H9 (cell line): ENCODE measurements around the gene SLC35E4. TPM values are rescaled to one million over a fixed set of nuclear protein-coding genes. Genes with fewer than 3 reads are reported as not detected.

Source experiments
- DNase-seq: peaks from one replicate; pipeline ENCODE4 v3.0.0-alpha.2; 2017
- H2AFZ ChIP-seq: one replicate; pipeline ENCODE4 v1.6.1; 2013; ENCODE audit warnings: mild to moderate bottlenecking, low read length, control low read depth, moderate library complexity
- H2AK5ac ChIP-seq: 2 replicates; pipeline ENCODE4 v1.6.1; 2013; ENCODE audit warnings: low read length, control low read depth, mixed read lengths; ENCODE audit not compliant: insufficient read length
- H2BK120ac ChIP-seq: one replicate; pipeline ENCODE4 v1.6.1; 2013; ENCODE audit warnings: low read depth, mild to moderate bottlenecking, low read length, control low read depth, inconsistent platforms; ENCODE audit not compliant: poor library complexity, severe bottlenecking
- H2BK12ac ChIP-seq: 2 replicates; pipeline ENCODE4 v1.6.1; 2013; ENCODE audit warnings: low read length, control low read depth, mixed read lengths, low read depth; ENCODE audit not compliant: insufficient read length
- H2BK15ac ChIP-seq: 2 replicates; pipeline ENCODE4 v1.6.1; 2013; ENCODE audit warnings: low read depth, low read length, control low read depth
- H2BK20ac ChIP-seq: one replicate; pipeline ENCODE4 v1.6.1; 2013; ENCODE audit warnings: low read depth, mild to moderate bottlenecking, low read length, control low read depth, inconsistent platforms; ENCODE audit not compliant: poor library complexity, severe bottlenecking
- H2BK5ac ChIP-seq: 2 replicates; pipeline ENCODE4 v1.6.1; 2013; ENCODE audit warnings: low read length, control low read depth, mixed read lengths; ENCODE audit not compliant: insufficient read length
- H3K14ac ChIP-seq: 2 replicates; pipeline ENCODE4 v1.6.1; 2013; ENCODE audit warnings: low read length, control low read depth; ENCODE audit not compliant: insufficient read depth
- H3K18ac ChIP-seq: 2 replicates; pipeline ENCODE4 v1.6.1; 2013; ENCODE audit warnings: low read depth, mild to moderate bottlenecking, mixed read lengths, low read length, control low read depth; ENCODE audit not compliant: insufficient read length
- H3K23ac ChIP-seq: 2 replicates; pipeline ENCODE4 v1.6.1; 2013; ENCODE audit warnings: low read length, control low read depth, mixed read lengths, low read depth; ENCODE audit not compliant: insufficient read length
- H3K23me2 ChIP-seq: 2 replicates; pipeline ENCODE4 v1.6.1; 2013; ENCODE audit warnings: low read depth, mild to moderate bottlenecking, mixed read lengths, low read length, control low read depth; ENCODE audit not compliant: insufficient read length, poor library complexity, severe bottlenecking
- H3K27ac ChIP-seq: 2 replicates; pipeline ENCODE4 v1.5.1; 2013; ENCODE audit warnings: low read length, control low read depth, mixed read lengths, low read depth; ENCODE audit not compliant: insufficient read length
- H3K27me3 ChIP-seq: 2 replicates; pipeline ENCODE4 v1.6.1; 2013; ENCODE audit warnings: low read length, control low read depth, inconsistent platforms; ENCODE audit not compliant: insufficient read depth
- H3K4ac ChIP-seq: 2 replicates; pipeline ENCODE4 v1.6.1; 2013; ENCODE audit warnings: low read depth, mild to moderate bottlenecking, control low read depth, inconsistent platforms, low read length, moderate library complexity
- H3K4me1 ChIP-seq: 2 replicates; pipeline ENCODE4 v1.6.1; 2013; ENCODE audit warnings: low read length, control low read depth, inconsistent platforms; ENCODE audit not compliant: insufficient read depth
- H3K4me2 ChIP-seq: 2 replicates; pipeline ENCODE4 v1.6.1; 2013; ENCODE audit warnings: low read length, control low read depth, mixed read lengths; ENCODE audit not compliant: insufficient read length, insufficient read depth
- H3K56ac ChIP-seq: 2 replicates; pipeline ENCODE4 v1.6.1; 2013; ENCODE audit warnings: low read depth, mild to moderate bottlenecking, mixed read lengths, low read length, control low read depth; ENCODE audit not compliant: insufficient read length
- H3K79me1 ChIP-seq: 2 replicates; pipeline ENCODE4 v1.6.1; 2013; ENCODE audit warnings: low read depth, mild to moderate bottlenecking, moderate library complexity, low read length, control low read depth, inconsistent platforms; ENCODE audit not compliant: insufficient read depth, poor library complexity, severe bottlenecking
- H3K79me2 ChIP-seq: 2 replicates; pipeline ENCODE4 v1.6.1; 2013; ENCODE audit warnings: low read length, control low read depth, inconsistent platforms; ENCODE audit not compliant: insufficient read depth
- H3K9ac ChIP-seq: 2 replicates; pipeline ENCODE4 v1.6.1; 2013; ENCODE audit warnings: low read length, control low read depth, mixed read lengths; ENCODE audit not compliant: insufficient read length; ENCODE audit errors: extremely low read depth
- H3K9me3 ChIP-seq: one replicate; pipeline ENCODE4 v1.6.1; 2013; ENCODE audit warnings: low read depth, low read length, inconsistent platforms; ENCODE audit not compliant: control insufficient read depth
- H3T11ph ChIP-seq: one replicate; pipeline ENCODE4 v1.6.1; 2013; ENCODE audit warnings: mild to moderate bottlenecking, low read length, control low read depth, inconsistent platforms
- H4K20me1 ChIP-seq: one replicate; pipeline ENCODE4 v1.6.1; 2013; ENCODE audit not compliant: control insufficient read depth, insufficient read length, insufficient read depth
- H4K5ac ChIP-seq: 2 replicates; pipeline ENCODE4 v1.6.1; 2013; ENCODE audit warnings: low read depth, mild to moderate bottlenecking, mixed read lengths, low read length, control low read depth; ENCODE audit not compliant: insufficient read length
- H4K8ac ChIP-seq: replicated peaks from 2 replicates; pipeline ENCODE4 v1.6.1; 2013; ENCODE audit warnings: low read length, control low read depth, mixed read lengths, low read depth; ENCODE audit not compliant: insufficient read length
- H4K91ac ChIP-seq: 2 replicates; pipeline ENCODE4 v1.6.1; 2013; ENCODE audit warnings: low read depth, mild to moderate bottlenecking, moderate library complexity, mixed read lengths, low read length, control low read depth; ENCODE audit not compliant: insufficient read length
- H3K27ac Mint-ChIP-seq, 3 experiments: 2 replicates in 2 of 3; 3 replicates in 1 of 3; pipeline ENCODE4 v1.8.0; 2020 to 2021; ENCODE audit warnings: mixed read lengths in 3 of 3, mild to moderate bottlenecking in 1 of 3, moderate library complexity in 1 of 3
- H3K27me3 Mint-ChIP-seq: 2 replicates; pipeline ENCODE4 v1.8.0; 2021; ENCODE audit warnings: low read depth, mild to moderate bottlenecking, moderate library complexity, mixed read lengths
- H3K36me3 Mint-ChIP-seq, 3 experiments: 2 replicates in 2 of 3; 3 replicates in 1 of 3; pipeline ENCODE4 v1.8.0; 2020 to 2021; ENCODE audit warnings: low read depth in 3 of 3, mixed read lengths in 3 of 3; ENCODE audit not compliant: insufficient read depth in 1 of 3
- H3K4me1 Mint-ChIP-seq, 2 experiments: 2 replicates each; pipeline ENCODE4 v1.8.0; 2020; ENCODE audit warnings: mixed read lengths in 2 of 2
- H3K4me3 Mint-ChIP-seq, 2 experiments: 2 replicates in 1 of 2; 3 replicates in 1 of 2; pipeline ENCODE4 v1.8.0; 2020 to 2021; ENCODE audit warnings: mild to moderate bottlenecking in 2 of 2, mixed read lengths in 2 of 2, moderate library complexity in 1 of 2
- H3K9me3 Mint-ChIP-seq, 2 experiments: 2 replicates in 1 of 2; 3 replicates in 1 of 2; pipeline ENCODE4 v1.8.0; 2020; ENCODE audit warnings: mild to moderate bottlenecking in 2 of 2, mixed read lengths in 2 of 2, moderate library complexity in 1 of 2
- WGBS: extraction: QIAGEN DNeasy Blood & Tissue Kit; methylation state at CpG from one replicate; pipeline ENCODE4 v1.1.7; 2013; ENCODE audit warnings: missing lambda C conversion rate, low lambda C conversion rate, mixed read lengths; ENCODE audit not compliant: insufficient read length; ENCODE audit errors: extremely low coverage; 5-methylcytosine and 5-hydroxymethylcytosine counted together
- total RNA-seq: library from RNA; stranded (reverse); gene quantifications from 2 replicates; pipeline ENCODE4 v1.2.1, GENCODE V29; 2021
- TF ChIP-seq, protein P1 (sequence below): fragments of 200-600 bp; sonication (generic); conservative IDR thresholded peaks from 3 replicates; pipeline ENCODE4 v1.8.0; 2021; ENCODE audit warnings: antibody characterized with exemption, mild to moderate bottlenecking

Gene SLC35E4
- total RNA-seq, 1 experiment from 2014 or later = 3.7 TPM

- Mint-ChIP-seq H3K27ac (no peak overlapping the region), H3K4me1 (no peaks in the 10 kb centered on the region), H3K9me3 (no peaks in the 10 kb centered on the region), H3K4me3 (no peak overlapping the region), H3K36me3 (peaks cover 23 to 35% (median 27%) of the 10 kb centered on the region in 3 experiments; a peak in 6 of 7 replicates), H3K27me3 (peaks cover 21% of the 10 kb centered on the region)
- H3K4ac ChIP-seq = no peak overlapping the region
- TF ChIP-seq, protein P1, sequence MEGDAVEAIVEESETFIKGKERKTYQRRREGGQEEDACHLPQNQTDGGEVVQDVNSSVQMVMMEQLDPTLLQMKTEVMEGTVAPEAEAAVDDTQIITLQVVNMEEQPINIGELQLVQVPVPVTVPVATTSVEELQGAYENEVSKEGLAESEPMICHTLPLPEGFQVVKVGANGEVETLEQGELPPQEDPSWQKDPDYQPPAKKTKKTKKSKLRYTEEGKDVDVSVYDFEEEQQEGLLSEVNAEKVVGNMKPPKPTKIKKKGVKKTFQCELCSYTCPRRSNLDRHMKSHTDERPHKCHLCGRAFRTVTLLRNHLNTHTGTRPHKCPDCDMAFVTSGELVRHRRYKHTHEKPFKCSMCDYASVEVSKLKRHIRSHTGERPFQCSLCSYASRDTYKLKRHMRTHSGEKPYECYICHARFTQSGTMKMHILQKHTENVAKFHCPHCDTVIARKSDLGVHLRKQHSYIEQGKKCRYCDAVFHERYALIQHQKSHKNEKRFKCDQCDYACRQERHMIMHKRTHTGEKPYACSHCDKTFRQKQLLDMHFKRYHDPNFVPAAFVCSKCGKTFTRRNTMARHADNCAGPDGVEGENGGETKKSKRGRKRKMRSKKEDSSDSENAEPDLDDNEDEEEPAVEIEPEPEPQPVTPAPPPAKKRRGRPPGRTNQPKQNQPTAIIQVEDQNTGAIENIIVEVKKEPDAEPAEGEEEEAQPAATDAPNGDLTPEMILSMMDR = no peak
- no peaks in the 10 kb centered on the region for H4K20me1 ChIP-seq
- H2AK5ac ChIP-seq = no peak overlapping the region
- WGBS = no CpG with 5 or more reads among the region's 14 CpGs
- H3K9me3 ChIP-seq = no peaks in the 10 kb centered on the region
- no peak overlapping the region for H2BK15ac ChIP-seq
- peaks cover 3% of the 10 kb centered on the region for H3K79me1 ChIP-seq
- H2BK5ac ChIP-seq = peak overlapping the region; percentile 17
- peaks cover 5% of the 10 kb centered on the region for H3K23me2 ChIP-seq
- H3K56ac ChIP-seq = no peak overlapping the region
- no peak for DNase-seq
- peak overlapping the region; percentile 89 for H3K9ac ChIP-seq
- no peak overlapping the region for H2BK20ac ChIP-seq
- H2AFZ ChIP-seq = no peak overlapping the region
- no peak overlapping the region for H3T11ph ChIP-seq
- no peak overlapping the region for H4K5ac ChIP-seq
- peaks cover 17% of the 10 kb centered on the region for H3K79me2 ChIP-seq
- H4K8ac ChIP-seq = no peak overlapping the region
- no peak overlapping the region for H2BK12ac ChIP-seq
- H3K4me1 ChIP-seq = no peaks in the 10 kb centered on the region
- peak overlapping the region; percentile 41 for H3K18ac ChIP-seq
- no peak overlapping the region for H3K23ac ChIP-seq
- no peak overlapping the region for H4K91ac ChIP-seq
- no peak overlapping the region for H2BK120ac ChIP-seq
- H3K4me2 ChIP-seq = peak overlapping the region; percentile 98
- no peak overlapping the region for H3K27ac ChIP-seq
- no peaks in the 10 kb centered on the region for H3K27me3 ChIP-seq
- H3K14ac ChIP-seq = peak overlapping the region; percentile 36; the same call in 1 of the 2 replicates
Measured at GRCh38 chr22:30591191-30591587, 44.4 kb upstream of the SLC35E4 start.
